GM06990 (cell line): ENCODE measurements around the gene INTS3.
"Not testable (repeated sequence)": the region's sequence is repeated elsewhere in the genome, so short reads cannot be mapped to it uniquely, and the experiment has no call there.

Source experiments
- DNase-seq: peaks from one replicate; pipeline ENCODE4 v3.0.0-alpha.2; 2011; ENCODE audit not compliant: insufficient read length; ENCODE audit errors: extremely low read depth
- H3K27me3 ChIP-seq: replicated peaks from 2 replicates; pipeline ENCODE4 v1.6.0; 2011; ENCODE audit warnings: low read length; ENCODE audit not compliant: control insufficient read depth, insufficient read depth
- H3K36me3 ChIP-seq: 2 replicates; pipeline ENCODE4 v1.5.1; 2011; ENCODE audit warnings: low read length; ENCODE audit not compliant: control insufficient read depth, insufficient read depth
- H3K4me3 ChIP-seq: replicated peaks from 2 replicates; pipeline ENCODE4 v1.5.1; 2011; ENCODE audit warnings: low read depth, mild to moderate bottlenecking, control low read depth, low read length
- TF ChIP-seq, protein P1 (sequence below): IDR thresholded peaks from 2 replicates; pipeline ENCODE4 v1.5.1; 2011; ENCODE audit warnings: low read length, control low read depth, mild to moderate bottlenecking, inconsistent platforms; ENCODE audit not compliant: insufficient read depth, poor library complexity, severe bottlenecking

INTS3 gene

GRCh38 chr1:153717330-153717729 is 10.5 kb upstream of the INTS3 start:
- Histone ChIP-seq H3K27me3 (no peaks in the 10 kb centered on the region), H3K36me3 (no peaks in the 10 kb centered on the region), H3K4me3 (no peak overlapping the region)
- DNase-seq = no peak
- TF ChIP-seq, protein P1, sequence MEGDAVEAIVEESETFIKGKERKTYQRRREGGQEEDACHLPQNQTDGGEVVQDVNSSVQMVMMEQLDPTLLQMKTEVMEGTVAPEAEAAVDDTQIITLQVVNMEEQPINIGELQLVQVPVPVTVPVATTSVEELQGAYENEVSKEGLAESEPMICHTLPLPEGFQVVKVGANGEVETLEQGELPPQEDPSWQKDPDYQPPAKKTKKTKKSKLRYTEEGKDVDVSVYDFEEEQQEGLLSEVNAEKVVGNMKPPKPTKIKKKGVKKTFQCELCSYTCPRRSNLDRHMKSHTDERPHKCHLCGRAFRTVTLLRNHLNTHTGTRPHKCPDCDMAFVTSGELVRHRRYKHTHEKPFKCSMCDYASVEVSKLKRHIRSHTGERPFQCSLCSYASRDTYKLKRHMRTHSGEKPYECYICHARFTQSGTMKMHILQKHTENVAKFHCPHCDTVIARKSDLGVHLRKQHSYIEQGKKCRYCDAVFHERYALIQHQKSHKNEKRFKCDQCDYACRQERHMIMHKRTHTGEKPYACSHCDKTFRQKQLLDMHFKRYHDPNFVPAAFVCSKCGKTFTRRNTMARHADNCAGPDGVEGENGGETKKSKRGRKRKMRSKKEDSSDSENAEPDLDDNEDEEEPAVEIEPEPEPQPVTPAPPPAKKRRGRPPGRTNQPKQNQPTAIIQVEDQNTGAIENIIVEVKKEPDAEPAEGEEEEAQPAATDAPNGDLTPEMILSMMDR = no peak

GRCh38 chr1:153723687-153724086 is 4.2 kb upstream of the INTS3 start:
- no peak for DNase-seq
- TF ChIP-seq, protein P1 = no peak
- Histone ChIP-seq H3K27me3 (no peaks in the 10 kb centered on the region), H3K36me3 (no peaks in the 10 kb centered on the region), H3K4me3 (no peak overlapping the region)

- not testable (repeated sequence) for H3K36me3 ChIP-seq, DNase-seq, H3K27me3 ChIP-seq, H3K4me3 ChIP-seq
Measured at GRCh38 chr1:153724634-153725033, 3.2 kb upstream of the INTS3 start.

GRCh38 chr1:153728305-153729066 is 636 bp downstream of the INTS3 start:
- H3K36me3 ChIP-seq = no peaks in the 10 kb centered on the region
- DNase-seq = no peak
- no peaks in the 10 kb centered on the region for H3K27me3 ChIP-seq
- TF ChIP-seq, protein P1 = no peak
- peak overlapping the region; percentile 81 for H3K4me3 ChIP-seq

DNA sequence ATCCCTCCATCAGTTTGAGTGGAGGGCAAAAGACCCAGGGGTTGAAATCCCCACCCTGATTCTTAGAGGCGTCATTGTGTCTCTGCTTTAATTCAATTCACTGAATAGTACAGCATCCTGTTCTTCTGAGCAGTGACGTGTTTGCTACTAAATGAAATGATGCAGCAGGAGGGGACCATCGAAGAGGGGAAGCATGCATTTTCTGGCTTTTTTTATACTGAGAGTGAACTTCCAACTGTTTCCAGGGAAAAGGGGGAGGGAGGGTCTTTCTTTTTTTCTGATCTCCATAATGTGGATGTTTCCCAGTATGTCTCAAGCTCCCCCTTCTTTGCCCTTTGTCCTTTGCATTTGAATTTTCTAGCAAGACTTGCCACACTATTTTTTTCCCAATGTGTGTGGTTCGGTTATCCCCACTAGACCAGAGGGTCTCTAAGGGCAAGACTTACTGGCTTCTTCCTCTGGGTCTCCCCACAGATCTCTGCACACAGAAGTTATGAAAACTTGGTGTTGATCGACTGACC is 2.7 kb downstream of the INTS3 start:
- no peaks in the 10 kb centered on the region for H3K27me3 ChIP-seq
- H3K4me3 ChIP-seq = peak overlapping the region; percentile 22; the same call in 1 of the 2 replicates
- no peaks in the 10 kb centered on the region for H3K36me3 ChIP-seq
- TF ChIP-seq, protein P1 = no peak
- DNase-seq = no peak

DNA sequence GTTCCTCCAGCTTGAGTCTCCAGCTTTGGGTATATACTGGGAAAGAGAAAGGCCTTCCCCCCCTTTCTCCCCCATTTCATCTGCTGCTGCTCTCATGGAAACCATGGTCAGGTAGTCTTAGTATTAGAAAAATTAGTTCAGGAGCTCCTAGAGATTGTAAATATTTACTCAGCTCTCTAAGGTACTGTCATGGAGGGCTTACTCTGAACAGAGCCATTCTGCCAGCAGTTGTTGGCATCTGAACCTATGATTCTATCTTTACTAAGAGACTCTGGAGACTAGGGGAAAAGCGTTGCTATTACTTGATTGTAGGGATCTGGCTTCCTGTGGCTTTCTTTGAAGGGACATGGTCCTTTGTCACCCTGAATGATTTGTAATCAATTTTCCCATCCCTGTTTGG is 6.1 kb downstream of the INTS3 start:
- no peak for DNase-seq
- TF ChIP-seq, protein P1 = no peak
- H3K4me3 ChIP-seq = no peak overlapping the region
- H3K27me3 ChIP-seq = no peaks in the 10 kb centered on the region
- no peaks in the 10 kb centered on the region; the same call in 1 of the 2 replicates for H3K36me3 ChIP-seq
